ENCODE measurements around the gene CCL27. TPM values are rescaled to one million over a fixed set of nuclear protein-coding genes. Genes with fewer than 3 reads are reported as not detected.

Gene CCL27
- total RNA-seq, 6 donors from 2014 or later: 32.5 TPM; not detected in 5

DNA sequence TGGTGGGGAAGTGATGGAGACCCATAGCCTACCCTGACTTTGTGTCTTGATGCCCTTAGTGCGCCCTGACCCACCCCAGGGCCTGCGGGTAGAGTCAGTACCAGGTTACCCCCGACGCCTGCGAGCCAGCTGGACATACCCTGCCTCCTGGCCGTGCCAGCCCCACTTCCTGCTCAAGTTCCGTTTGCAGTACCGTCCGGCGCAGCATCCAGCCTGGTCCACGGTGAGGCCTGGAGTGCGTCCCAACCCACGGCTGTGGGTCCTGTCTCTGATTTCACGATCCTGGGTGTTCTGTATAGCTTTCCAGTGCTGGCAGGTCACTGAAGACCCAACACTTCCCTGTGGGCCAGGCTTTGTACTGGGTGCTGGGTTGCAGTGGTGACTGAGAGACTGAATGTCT lies 4.0 kb downstream of the CCL27 start:
- Histone ChIP-seq H3K27ac (no peak overlapping the region), H3K27me3 (no peaks in the 10 kb centered on the region), H3K9me3 (no peaks in the 10 kb centered on the region), H3K36me3 (peaks cover 0 to 10% (median 3%) of the 10 kb centered on the region in 4 donors), H3K4me3 (no peak overlapping the region), H3K4me1 (peaks cover 15 to 19% (median 18%) of the 10 kb centered on the region in 4 donors)
- no peak for TF ChIP-seq POLR2A (IDR thresholded peaks at IDR 0.05)
- no peak for TF ChIP-seq POLR2AphosphoS5 (IDR thresholded peaks at IDR 0.05)
- no peak for TF ChIP-seq EP300 (IDR thresholded peaks at IDR 0.05)
- TF ChIP-seq, protein P1, sequence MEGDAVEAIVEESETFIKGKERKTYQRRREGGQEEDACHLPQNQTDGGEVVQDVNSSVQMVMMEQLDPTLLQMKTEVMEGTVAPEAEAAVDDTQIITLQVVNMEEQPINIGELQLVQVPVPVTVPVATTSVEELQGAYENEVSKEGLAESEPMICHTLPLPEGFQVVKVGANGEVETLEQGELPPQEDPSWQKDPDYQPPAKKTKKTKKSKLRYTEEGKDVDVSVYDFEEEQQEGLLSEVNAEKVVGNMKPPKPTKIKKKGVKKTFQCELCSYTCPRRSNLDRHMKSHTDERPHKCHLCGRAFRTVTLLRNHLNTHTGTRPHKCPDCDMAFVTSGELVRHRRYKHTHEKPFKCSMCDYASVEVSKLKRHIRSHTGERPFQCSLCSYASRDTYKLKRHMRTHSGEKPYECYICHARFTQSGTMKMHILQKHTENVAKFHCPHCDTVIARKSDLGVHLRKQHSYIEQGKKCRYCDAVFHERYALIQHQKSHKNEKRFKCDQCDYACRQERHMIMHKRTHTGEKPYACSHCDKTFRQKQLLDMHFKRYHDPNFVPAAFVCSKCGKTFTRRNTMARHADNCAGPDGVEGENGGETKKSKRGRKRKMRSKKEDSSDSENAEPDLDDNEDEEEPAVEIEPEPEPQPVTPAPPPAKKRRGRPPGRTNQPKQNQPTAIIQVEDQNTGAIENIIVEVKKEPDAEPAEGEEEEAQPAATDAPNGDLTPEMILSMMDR (IDR thresholded peaks at IDR 0.05): no peak
- ATAC-seq (ENCODE audit: low FRiP score in 2 of 2) (no peak), DNase-seq (peak in 1 of 2 donors; percentile 56)
- WGBS, 2 donors: 87 to 96% methylated on average over 5 to 14 of the region's 14 CpGs

DNA sequence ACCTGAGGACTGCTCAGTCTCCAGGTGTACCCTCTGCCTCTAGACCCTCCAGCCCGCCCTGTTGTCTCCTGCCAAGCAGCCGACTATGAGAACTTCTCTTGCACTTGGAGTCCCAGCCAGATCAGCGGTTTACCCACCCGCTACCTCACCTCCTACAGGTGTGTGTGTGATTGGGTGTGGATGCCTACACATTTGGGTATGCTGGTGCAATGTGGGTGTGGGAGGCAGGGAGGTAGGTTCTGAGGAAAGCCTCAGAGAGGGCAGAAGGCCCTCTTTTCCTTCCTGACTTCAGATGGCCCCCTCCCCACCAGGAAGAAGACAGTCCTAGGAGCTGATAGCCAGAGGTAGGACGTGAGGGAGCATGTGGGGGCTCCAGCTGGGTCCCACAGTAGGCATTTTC lies 5.5 kb downstream of the CCL27 start:
- no peaks in the 10 kb centered on the region for H3K27me3 ChIP-seq
- DNase-seq (no peak), ATAC-seq (ENCODE audit: low FRiP score in 2 of 2) (no peak)
- no peaks in the 10 kb centered on the region for H3K9me3 ChIP-seq
- H3K27ac ChIP-seq: no peak overlapping the region
- peaks cover 29 to 34% (median 31%) of the 10 kb centered on the region in 4 donors for H3K4me1 ChIP-seq
- TF ChIP-seq POLR2AphosphoS5 (IDR thresholded peaks at IDR 0.05) (no peak), EP300 (IDR thresholded peaks at IDR 0.05) (no peak), POLR2A (IDR thresholded peaks at IDR 0.05) (no peak)
- TF ChIP-seq, protein P1 (IDR thresholded peaks at IDR 0.05): no peak
- no peak overlapping the region for H3K4me3 ChIP-seq
- H3K36me3 ChIP-seq: peaks cover 0 to 10% (median 3%) of the 10 kb centered on the region in 4 donors
- WGBS, 2 donors: 91 to 96% methylated on average over 3 to 5 of the region's 5 CpGs

DNA sequence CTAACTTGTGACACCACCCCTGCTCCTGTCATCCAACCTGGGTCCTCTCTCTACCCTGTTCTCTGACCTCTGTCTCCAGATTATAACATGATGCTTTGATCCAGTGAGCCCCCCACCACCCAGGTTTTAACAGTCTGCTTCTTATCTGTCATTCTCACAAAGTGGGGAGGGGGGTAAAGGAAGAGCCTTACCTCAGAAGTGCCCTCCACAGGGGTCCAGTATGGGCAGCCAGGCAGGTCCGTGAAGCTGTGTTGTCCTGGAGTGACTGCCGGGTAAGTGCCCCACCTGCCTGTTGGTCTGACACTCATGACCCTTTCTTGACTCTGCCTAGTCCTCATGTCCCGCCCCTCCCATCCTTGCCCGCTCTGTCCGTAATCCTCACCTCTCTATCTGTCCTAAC lies 7.1 kb downstream of the CCL27 start:
- 75 to 88% methylated on average over 4 to 5 of the region's 5 CpGs for WGBS, 2 donors
- Histone ChIP-seq H3K4me1 (peaks cover 41 to 45% (median 43%) of the 10 kb centered on the region in 4 donors), H3K9me3 (no peaks in the 10 kb centered on the region), H3K27ac (peak overlapping the region in 2 of 4 donors; percentile 82 to 86), H3K27me3 (no peaks in the 10 kb centered on the region), H3K4me3 (no peak overlapping the region), H3K36me3 (peaks cover 0 to 7% (median 2%) of the 10 kb centered on the region in 4 donors)
- no peak for DNase-seq
- TF ChIP-seq POLR2A (IDR thresholded peaks at IDR 0.05): no peak
- TF ChIP-seq EP300 (IDR thresholded peaks at IDR 0.05): no peak
- TF ChIP-seq, protein P1 (IDR thresholded peaks at IDR 0.05): no peak
- no peak for TF ChIP-seq POLR2AphosphoS5 (IDR thresholded peaks at IDR 0.05)
- no peak for ATAC-seq (ENCODE audit: low FRiP score in 2 of 2)

DNA sequence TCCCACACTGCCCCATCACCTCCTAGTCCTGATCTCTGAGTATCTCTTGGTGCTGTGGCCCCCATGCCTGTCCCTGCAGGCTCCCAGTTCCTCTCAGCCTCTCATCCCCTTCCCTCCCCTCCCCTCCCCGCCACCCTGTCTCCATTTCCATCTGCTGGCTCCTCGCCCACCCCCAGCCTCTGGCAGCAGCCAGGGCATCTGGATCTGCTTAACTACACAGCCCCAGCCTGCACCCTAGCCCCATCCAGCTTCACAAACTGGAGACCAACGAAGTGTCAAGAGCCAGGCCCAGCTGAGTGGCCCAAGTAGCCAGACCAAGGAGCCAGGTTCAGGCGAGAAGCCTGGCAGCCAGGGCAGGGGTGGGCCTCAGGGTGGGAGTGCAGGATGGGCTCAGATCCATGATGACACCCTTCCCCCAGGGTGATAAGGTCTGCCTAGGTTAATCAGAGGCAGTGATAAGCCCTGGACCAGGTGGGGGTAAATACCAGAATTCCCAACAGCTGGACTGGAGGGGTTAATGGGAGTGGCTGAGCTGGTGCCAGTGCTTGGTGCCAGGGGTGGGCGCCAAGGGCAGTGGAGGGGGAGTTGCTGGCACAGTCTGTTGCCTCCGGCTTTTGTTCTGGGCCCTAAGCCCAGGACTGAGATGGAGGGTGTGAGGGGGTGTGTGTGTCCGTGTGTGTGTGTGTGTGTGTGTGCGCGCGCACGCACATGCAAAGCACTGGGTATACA lies 8.0 kb downstream of the CCL27 start:
- Histone ChIP-seq H3K27me3 (no peaks in the 10 kb centered on the region), H3K9me3 (no peaks in the 10 kb centered on the region), H3K36me3 (peaks cover 4 to 9% (median 6%) of the 10 kb centered on the region in 4 donors), H3K27ac (peak overlapping the region; percentile 7 to 86 (median 72)), H3K4me1 (peaks cover 41 to 45% (median 43%) of the 10 kb centered on the region in 4 donors), H3K4me3 (no peak overlapping the region)
- 36 to 64% methylated on average over 9 to 11 of the region's 11 CpGs for WGBS, 2 donors
- TF ChIP-seq POLR2AphosphoS5 (IDR thresholded peaks at IDR 0.05) (peak in 1 of 2 donors; percentile 37), EP300 (IDR thresholded peaks at IDR 0.05) (no peak), POLR2A (IDR thresholded peaks at IDR 0.05) (no peak)
- TF ChIP-seq, protein P1 (IDR thresholded peaks at IDR 0.05): no peak
- ATAC-seq (ENCODE audit: low FRiP score in 2 of 2) (peak; percentile 28 to 39), DNase-seq (peak in 1 of 2 donors; percentile 85)

All from upper lobe of left lung (tissue), 6 donors.